ENCODE measurements around the gene TAF1.
"Not testable (repeated sequence)": the region's sequence is repeated elsewhere in the genome, so short reads cannot be mapped to it uniquely, and the experiment has no call there.

- TF ChIP-seq EZH2phosphoT487 (conservative IDR thresholded peaks at IDR 0.05; ENCODE audit: low read length); CTCF (IDR thresholded peaks at IDR 0.05; ENCODE audit: insufficient read depth, low read length, poor library complexity, severe bottlenecking): not testable (repeated sequence)
These were observed 135.9 kb downstream of the TAF1 start for GRCh38 chrX:71502080-71502479.
